Fibroblast of skin of back (primary cell): ENCODE data around the gene ACSM6.
A peak's percentile ranks its signal among the peaks of the same experiment; 100 is the strongest.

Experiments
- DNase-seq: peaks from one replicate; pipeline ENCODE4 v3.0.0-alpha.2; 2013

ACSM6 gene

DNA sequence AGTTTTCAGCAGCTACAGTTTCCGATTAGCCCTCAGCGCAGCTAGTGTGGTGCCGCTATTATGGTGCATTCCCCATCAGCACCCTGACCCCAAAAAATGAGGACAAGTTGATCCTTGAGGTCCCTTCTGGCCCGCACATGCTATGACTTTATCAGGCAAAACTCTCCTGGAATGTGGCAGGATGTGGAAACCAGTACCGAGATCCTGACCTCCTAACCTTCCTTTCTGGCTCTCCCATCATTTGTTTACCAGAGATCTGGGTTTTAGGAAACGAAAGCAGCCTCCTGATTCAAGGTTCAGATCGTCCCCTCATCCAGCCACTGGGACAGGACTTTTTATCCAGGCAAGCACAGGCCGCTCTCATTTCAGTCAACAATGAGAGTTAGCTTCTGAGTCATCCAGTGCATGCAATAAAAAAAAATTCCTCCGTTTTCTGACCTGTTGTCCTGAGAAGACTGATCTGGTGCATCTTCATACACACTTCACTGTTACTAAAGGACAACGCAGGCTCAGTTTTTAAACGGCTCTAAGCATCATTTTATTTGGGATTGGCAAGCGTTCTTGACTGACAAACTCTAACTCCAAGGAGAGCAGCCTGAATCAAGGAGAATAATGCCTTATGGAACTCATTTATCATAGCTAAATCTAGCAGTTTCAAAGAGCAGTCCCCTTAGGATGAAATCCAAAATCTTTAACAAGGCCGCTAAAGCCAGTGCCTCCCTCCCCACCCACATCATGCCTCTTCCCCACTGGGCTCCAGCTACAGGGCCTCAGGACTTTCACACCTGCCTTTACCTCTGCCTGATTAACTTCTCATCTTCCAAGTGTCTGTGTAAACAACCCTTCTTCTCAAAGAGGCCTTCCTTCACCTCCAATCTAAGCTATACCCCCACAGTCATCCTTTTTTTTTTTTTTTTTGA is 79.6 kb downstream of the ACSM6 start:
- DNase-seq = peak; percentile 78

- peak; percentile 67 for DNase-seq
Measured at GRCh38 chr10:95275726-95276366, 81.8 kb downstream of the ACSM6 start.

- DNase-seq = no peak
Measured at GRCh38 chr10:95276367-95277200, 82.5 kb downstream of the ACSM6 start.

DNA sequence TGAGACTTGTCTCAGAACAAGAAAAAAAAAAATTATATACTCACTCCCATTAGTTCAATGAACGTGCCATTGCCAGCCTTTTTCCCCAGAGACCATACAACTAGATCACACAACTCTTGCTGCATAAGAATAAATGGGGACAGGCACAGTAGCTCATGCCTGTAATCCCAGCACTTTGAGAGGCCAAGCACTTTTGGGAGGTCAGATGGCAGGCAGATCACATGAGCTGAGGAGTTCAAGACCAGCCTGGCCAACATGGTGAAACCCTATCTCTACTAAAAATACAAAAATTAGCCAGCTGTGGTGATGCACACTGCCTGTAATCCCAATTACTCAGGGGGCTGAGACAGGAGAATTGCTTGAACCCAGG is 83.1 kb downstream of the ACSM6 start:
- no peak for DNase-seq

DNA sequence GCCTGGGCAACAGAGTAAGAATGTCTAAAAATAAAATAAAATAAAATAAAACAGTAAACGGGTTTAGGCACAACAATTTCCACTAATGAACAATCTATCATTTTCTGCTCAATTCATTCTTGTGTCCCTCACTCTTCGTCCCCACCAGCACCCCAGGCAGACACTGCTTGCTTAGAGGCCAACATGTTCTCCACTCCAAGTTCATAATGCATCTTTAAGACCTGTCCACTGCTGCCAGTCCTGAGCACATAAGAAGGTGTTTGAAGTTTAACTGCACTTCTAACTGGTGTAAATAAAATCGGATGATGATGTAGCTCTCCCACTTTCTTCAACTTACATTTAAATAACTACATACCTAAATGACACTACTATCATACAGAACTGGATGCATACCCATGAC is 83.6 kb downstream of the ACSM6 start:
- DNase-seq = no peak
